Right forelimb (tissue), 1 donor: ENCODE data around the gene CDC27.
"Not testable (repeated sequence)": the region's sequence is repeated elsewhere in the genome, so short reads cannot be mapped to it uniquely, and the experiment has no call there.

ENCODE experiments used
- DNase-seq: peaks from one replicate; pipeline ENCODE4 v3.0.0-alpha.2; 2018

The CDC27 gene

GRCh38 chr17:47188876-47189731 lies at the start of gene CDC27:
Gene CDC27, minus strand, starts transcription at chr17:47189295. Its CDS starts 123 bp downstream, at chr17:47189172.
- DNase-seq = peak; percentile 99

- DNase-seq = no peak
Observed at GRCh38 chr17:47238321-47239010, 49.4 kb upstream of the CDC27 start.

- DNase-seq = no peak
Observed at GRCh38 chr17:47237841-47238240, 48.7 kb upstream of the CDC27 start.

- DNase-seq = no peak
Observed at GRCh38 chr17:47235923-47236322, 46.8 kb upstream of the CDC27 start.

GRCh38 chr17:47235506-47235905 lies 46.4 kb upstream of the CDC27 start:
- DNase-seq = no peak

- peak; percentile 27 for DNase-seq
Observed at GRCh38 chr17:47232465-47232864, 43.4 kb upstream of the CDC27 start.

- DNase-seq = peak; percentile 2
Observed at GRCh38 chr17:47231866-47232265, 42.8 kb upstream of the CDC27 start.

GRCh38 chr17:47231334-47231733 lies 42.2 kb upstream of the CDC27 start:
- DNase-seq = no peak

- peak; percentile 17 for DNase-seq
Observed at GRCh38 chr17:47230864-47231263, 41.8 kb upstream of the CDC27 start.

GRCh38 chr17:47229535-47230443 lies 40.7 kb upstream of the CDC27 start:
- peak; percentile 86 for DNase-seq

- DNase-seq = peak; percentile 28
Observed at GRCh38 chr17:47227862-47228261, 38.8 kb upstream of the CDC27 start.

GRCh38 chr17:47225911-47226688 lies 37.0 kb upstream of the CDC27 start:
- DNase-seq = no peak

GRCh38 chr17:47225436-47225858 lies 36.4 kb upstream of the CDC27 start:
- DNase-seq = no peak

GRCh38 chr17:47224966-47225365 lies 35.9 kb upstream of the CDC27 start:
- DNase-seq = peak; percentile 9

GRCh38 chr17:47224077-47224476 lies 35.0 kb upstream of the CDC27 start:
- not testable (repeated sequence) for DNase-seq

- no peak for DNase-seq
Observed at GRCh38 chr17:47223460-47223859, 34.4 kb upstream of the CDC27 start.

GRCh38 chr17:47223007-47223406 lies 33.9 kb upstream of the CDC27 start:
- no peak for DNase-seq

GRCh38 chr17:47222047-47222446 lies 33.0 kb upstream of the CDC27 start:
- no peak for DNase-seq

GRCh38 chr17:47221154-47221553 lies 32.1 kb upstream of the CDC27 start:
- no peak for DNase-seq

- no peak for DNase-seq
Observed at GRCh38 chr17:47220531-47220999, 31.5 kb upstream of the CDC27 start.

- DNase-seq = no peak
Observed at GRCh38 chr17:47219621-47220475, 30.8 kb upstream of the CDC27 start.
